Fibroblast of lung (primary cell): ENCODE measurements around the gene LDLRAD4. TPM values are rescaled to one million over a fixed set of nuclear protein-coding genes. Genes with fewer than 3 reads are reported as not detected.

Experiments used
- DNase-seq, 2 donors: peaks; one replicate each; pipeline versions ENCODE4 v3.0.0 to v3.0.0-alpha.2; 2010; ENCODE audit warnings: low read depth in 2 of 2
- H2AFZ ChIP-seq: 2 replicates; pipeline ENCODE4 v1.5.1; 2012; ENCODE audit warnings: low read length, control low read depth, inconsistent platforms
- H3K27ac ChIP-seq: 2 replicates; pipeline ENCODE4 v1.5.1; 2011; ENCODE audit warnings: low read length, control low read depth; ENCODE audit not compliant: insufficient read depth
- H3K27me3 ChIP-seq: 2 replicates; pipeline ENCODE4 v1.5.1; 2011; ENCODE audit warnings: mild to moderate bottlenecking, low read length; ENCODE audit not compliant: control insufficient read depth, insufficient read depth
- H3K36me3 ChIP-seq: 2 replicates; pipeline ENCODE4 v1.5.1; 2011; ENCODE audit warnings: low read length; ENCODE audit not compliant: control insufficient read depth, insufficient read depth
- H3K4me1 ChIP-seq: 2 replicates; pipeline ENCODE4 v1.5.1; 2011; ENCODE audit warnings: low read length; ENCODE audit not compliant: control insufficient read depth, insufficient read depth; ENCODE audit errors: extremely low read depth
- H3K4me2 ChIP-seq: 2 replicates; pipeline ENCODE4 v1.5.1; 2011; ENCODE audit warnings: low read length, control low read depth; ENCODE audit not compliant: insufficient read depth; ENCODE audit errors: extremely low read depth
- H3K4me3 ChIP-seq, 4 experiments: fragments of 200-600 bp in 1 of 4; sonication (generic) in 1 of 4; replicated peaks in 1 of 4; 2 replicates each; pipeline ENCODE4 v1.5.1; 2011 to 2016; ENCODE audit warnings: low read length in 4 of 4, low read depth in 3 of 4, mild to moderate bottlenecking in 3 of 4, control low read depth in 2 of 4, inconsistent platforms in 1 of 4, mixed read lengths in 1 of 4; ENCODE audit not compliant: insufficient read depth in 1 of 4; ENCODE audit errors: control extremely low read depth in 1 of 4
- H3K79me2 ChIP-seq: 2 replicates; pipeline ENCODE4 v1.5.1; 2012; ENCODE audit warnings: mild to moderate bottlenecking, low read length, inconsistent platforms; ENCODE audit not compliant: control insufficient read depth, insufficient read depth
- H3K9ac ChIP-seq: 2 replicates; pipeline ENCODE4 v1.5.1; 2011; ENCODE audit warnings: mild to moderate bottlenecking, low read length, control low read depth; ENCODE audit not compliant: insufficient read depth
- H3K9me3 ChIP-seq: 2 replicates; pipeline ENCODE4 v1.5.1; 2012; ENCODE audit warnings: low read depth, low read length; ENCODE audit not compliant: control insufficient read depth, insufficient read depth
- H4K20me1 ChIP-seq: 2 replicates; pipeline ENCODE4 v1.5.1; 2011; ENCODE audit warnings: low read length; ENCODE audit not compliant: control insufficient read depth, insufficient read depth; ENCODE audit errors: extremely low read depth
- CTCF ChIP-seq, 2 donors: IDR thresholded peaks in 1 of 2; conservative IDR thresholded peaks in 1 of 2; 1 replicate in 1 of 2; 2 replicates in 1 of 2; pipeline ENCODE4 v1.5.1; 2011 to 2012; ENCODE audit warnings: low read length in 2 of 2, control low read depth in 1 of 2, inconsistent platforms in 1 of 2, low read depth in 1 of 2, mild to moderate bottlenecking in 1 of 2
- EZH2 ChIP-seq: IDR thresholded peaks from 2 replicates; pipeline ENCODE4 v1.5.1; 2012; ENCODE audit warnings: low read length, control low read depth, mild to moderate bottlenecking; ENCODE audit errors: missing control alignments
- polyA plus RNA-seq, 2 donors: library from polyadenylated mRNA; depleted of rRNA in 1 of 2; stranded (reverse) in 1 of 2; unstranded in 1 of 2; fragments of >200 nt; gene quantifications; 2 replicates each; pipeline ENCODE4 v1.2.1, GENCODE V29; 2011 to 2012; ENCODE audit warnings: missing spikeins in 1 of 2
- total RNA-seq: library from RNA; depleted of rRNA; stranded (reverse); fragments of >200 nt; gene quantifications from 2 replicates; pipeline ENCODE4 v1.2.1, GENCODE V29; 2014

Gene LDLRAD4
- total and polyA plus RNA-seq, 2 donors (not counting 1 experiment from before 2014, with no cell fraction given) = not detected

GRCh38 chr18:13258921-13259320 is 40.4 kb downstream of the LDLRAD4 start:
- Histone ChIP-seq H2AFZ (no peak overlapping the region), H3K9ac (no peak overlapping the region), H4K20me1 (no peaks in the 10 kb centered on the region), H3K4me3 (no peak overlapping the region), H3K27me3 (no peaks in the 10 kb centered on the region), H3K4me1 (no peaks in the 10 kb centered on the region), H3K79me2 (no peaks in the 10 kb centered on the region), H3K4me2 (no peak overlapping the region), H3K36me3 (no peaks in the 10 kb centered on the region), H3K9me3 (no peaks in the 10 kb centered on the region), H3K27ac (no peak overlapping the region)
- no peak for TF ChIP-seq EZH2
- TF ChIP-seq CTCF (conservative IDR thresholded peaks at IDR 0.05 in 1 of 2, IDR thresholded peaks at IDR 0.05 in 1 of 2; ENCODE audit: low read depth in 1 of 2, low read length in 2 of 2) = no peak
- DNase-seq = no peak

- Histone ChIP-seq H3K27me3 (no peaks in the 10 kb centered on the region), H3K4me2 (no peak overlapping the region)
These were observed 41.1 kb downstream of the LDLRAD4 start for GRCh38 chr18:13259701-13260100.

GRCh38 chr18:13260197-13260934 is 41.8 kb downstream of the LDLRAD4 start:
- no peak overlapping the region for H3K27ac ChIP-seq
- H3K4me3 ChIP-seq = no peak overlapping the region
- H3K9ac ChIP-seq = no peak overlapping the region
- no peaks in the 10 kb centered on the region for H3K4me1 ChIP-seq
- H3K79me2 ChIP-seq = no peaks in the 10 kb centered on the region
- H2AFZ ChIP-seq = no peak overlapping the region
- no peak for DNase-seq
- no peaks in the 10 kb centered on the region for H3K9me3 ChIP-seq
- H3K36me3 ChIP-seq = no peaks in the 10 kb centered on the region
- no peak overlapping the region for H3K4me2 ChIP-seq
- H3K27me3 ChIP-seq = no peaks in the 10 kb centered on the region
- TF ChIP-seq EZH2 (no peak), CTCF (conservative IDR thresholded peaks at IDR 0.05 in 1 of 2, IDR thresholded peaks at IDR 0.05 in 1 of 2; ENCODE audit: low read depth in 1 of 2, low read length in 2 of 2) (no peak)
- H4K20me1 ChIP-seq = no peaks in the 10 kb centered on the region

More at GRCh38 chr18:13259701-13260100, 41.1 kb downstream of the LDLRAD4 start:
- Histone ChIP-seq H2AFZ (no peak overlapping the region), H3K4me1 (no peaks in the 10 kb centered on the region), H3K4me3 (no peak overlapping the region), H3K36me3 (no peaks in the 10 kb centered on the region), H3K27ac (no peak overlapping the region), H3K9ac (no peak overlapping the region), H3K79me2 (no peaks in the 10 kb centered on the region), H4K20me1 (no peaks in the 10 kb centered on the region), H3K9me3 (no peaks in the 10 kb centered on the region)
- DNase-seq = no peak
- TF ChIP-seq EZH2 = no peak
- no peak for TF ChIP-seq CTCF (conservative IDR thresholded peaks at IDR 0.05 in 1 of 2, IDR thresholded peaks at IDR 0.05 in 1 of 2; ENCODE audit: low read depth in 1 of 2, low read length in 2 of 2)
